ENCODE measurements around the gene MOB4.
"Not testable (repeated sequence)": the region's sequence is repeated elsewhere in the genome, so short reads cannot be mapped to it uniquely, and the experiment has no call there.

MOB4 gene

DNA sequence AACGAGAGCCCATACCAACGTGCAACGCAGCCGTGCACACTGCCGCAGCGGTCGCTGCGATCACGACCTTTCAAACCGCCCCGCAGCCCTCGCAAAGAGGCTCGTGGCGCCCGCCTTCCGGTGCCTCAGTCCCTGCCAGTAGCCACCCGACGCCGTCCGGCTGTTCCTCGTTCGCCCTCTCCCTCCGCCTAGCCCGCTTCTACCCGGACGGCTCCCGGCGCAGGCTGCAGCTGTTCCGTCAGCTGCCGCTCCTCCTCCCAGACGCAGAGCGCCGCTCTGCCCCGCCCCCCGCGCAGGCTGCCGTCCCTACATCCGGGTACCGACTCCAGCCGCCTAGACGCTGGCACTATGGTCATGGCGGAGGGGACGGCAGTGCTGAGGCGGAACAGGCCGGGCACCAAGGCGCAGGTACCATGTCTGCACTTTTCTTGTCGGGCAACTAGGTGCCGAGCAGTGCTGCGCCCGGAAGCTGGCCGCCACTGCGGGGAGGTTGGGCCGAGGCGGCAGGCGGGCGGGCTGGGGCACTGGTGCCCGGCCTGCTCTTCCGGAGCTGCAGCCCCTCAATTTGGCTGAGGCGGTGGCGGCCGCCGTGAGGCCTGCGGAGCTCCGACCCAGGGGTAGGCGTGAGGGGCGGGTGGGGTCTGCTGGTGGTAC, at the start of gene MOB4:
Gene MOB4, plus strand, starts transcription at position 328 of the 654 bp plus-strand sequence. Its CDS starts 21 bp downstream, at position 349.
- peak; percentile 86 to 94 for DNase-seq

DNA sequence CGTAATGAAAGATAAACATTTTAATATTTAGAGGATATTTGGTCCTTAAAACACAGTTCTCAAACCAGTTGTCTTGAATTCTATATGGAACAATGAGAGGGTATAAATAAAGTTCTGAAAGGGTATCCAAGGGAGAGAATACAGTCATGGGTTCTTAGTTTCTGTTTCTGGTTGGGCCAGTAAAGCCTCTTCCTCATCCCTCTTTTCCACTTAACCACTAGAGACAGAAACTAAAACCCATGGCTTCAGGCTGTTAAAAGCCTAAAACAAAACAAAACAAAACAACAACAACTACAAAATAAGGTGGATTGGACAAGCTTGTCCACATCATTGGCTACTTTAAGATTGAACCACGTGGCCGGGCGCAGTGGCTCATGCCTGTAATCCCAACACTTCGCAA, 43.7 kb upstream of the MOB4 start:
- DNase-seq: no peak

DNA sequence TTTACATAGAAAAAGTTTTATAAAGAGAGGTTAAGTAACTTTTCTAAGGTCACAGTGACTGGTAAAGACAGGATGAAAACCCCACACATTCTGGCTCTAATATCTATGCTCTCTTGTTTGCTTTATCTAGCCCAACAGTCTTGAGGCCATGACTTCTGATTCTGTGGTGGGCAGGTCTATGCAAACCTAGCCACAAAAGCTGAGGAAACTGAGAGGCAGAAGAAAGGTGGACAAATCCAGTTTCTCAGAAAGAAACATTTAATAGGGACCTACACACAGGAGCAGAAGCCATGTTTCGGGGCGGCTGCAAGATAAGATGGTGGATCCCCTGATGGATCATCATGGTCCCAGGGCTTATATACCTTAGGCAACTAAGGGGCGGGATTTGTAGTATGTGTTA, 38.1 kb upstream of the MOB4 start:
- no peak for DNase-seq

DNA sequence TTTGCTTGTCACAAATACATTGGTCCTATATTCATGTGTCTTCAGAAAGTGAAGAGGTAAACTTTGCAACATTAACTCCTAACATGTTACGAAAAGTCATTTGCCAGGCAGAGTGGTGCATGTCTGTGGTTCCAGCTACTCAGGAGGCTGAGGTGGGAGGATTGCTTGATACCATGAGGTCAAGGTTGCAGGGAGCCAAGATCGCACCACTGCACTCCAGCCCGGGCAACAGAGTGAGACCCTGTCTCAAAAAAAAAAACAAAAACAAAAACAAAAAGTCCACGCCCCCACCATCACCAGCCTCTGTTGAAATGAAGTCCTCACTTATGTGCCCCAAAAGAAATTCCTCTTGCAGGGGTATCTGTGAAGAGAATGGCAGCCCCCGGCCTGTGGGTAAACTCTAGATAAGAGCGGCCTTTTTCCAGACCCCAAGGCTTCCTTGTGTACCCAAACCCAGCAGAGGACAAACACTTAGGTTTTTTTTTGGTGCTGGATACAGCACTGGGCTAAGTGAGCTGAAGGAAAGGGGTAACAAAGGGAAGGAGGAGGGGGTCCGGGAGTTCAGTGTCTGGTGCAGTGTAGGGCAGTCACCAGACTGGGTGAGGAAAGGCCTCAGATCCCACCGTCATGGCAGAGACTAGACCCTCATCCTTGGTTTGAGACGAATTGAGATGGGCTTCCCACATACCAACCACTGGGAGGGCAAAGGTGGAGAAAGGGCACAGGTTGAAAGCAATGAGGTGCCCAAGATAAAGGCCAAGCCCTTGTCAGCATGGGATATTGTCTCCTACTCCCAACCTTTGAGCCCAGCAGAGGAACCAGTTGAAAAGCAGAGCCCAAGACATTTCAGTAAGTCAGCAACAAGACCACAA, 35.5 kb upstream of the MOB4 start:
- DNase-seq: no peak

DNA sequence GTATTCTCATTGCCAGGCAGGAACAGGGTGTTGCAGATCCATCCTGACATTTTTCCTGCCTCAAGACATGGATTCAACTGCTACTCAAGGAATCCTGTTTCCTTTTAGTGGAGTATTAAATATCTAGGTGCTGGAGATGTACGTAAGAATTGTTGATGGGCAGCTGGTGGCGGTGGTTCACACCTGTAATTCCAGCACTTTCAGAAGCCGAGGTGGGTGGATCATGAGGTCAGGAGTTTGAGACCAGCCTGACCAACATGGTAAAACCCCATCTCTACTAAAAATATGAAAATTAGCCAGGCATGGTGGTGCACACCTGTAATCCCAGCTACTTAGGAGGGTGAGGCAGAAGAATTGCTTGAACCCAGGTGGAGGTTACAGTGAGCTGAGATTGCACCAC, 31.6 kb upstream of the MOB4 start:
- not testable (repeated sequence) for DNase-seq

DNA sequence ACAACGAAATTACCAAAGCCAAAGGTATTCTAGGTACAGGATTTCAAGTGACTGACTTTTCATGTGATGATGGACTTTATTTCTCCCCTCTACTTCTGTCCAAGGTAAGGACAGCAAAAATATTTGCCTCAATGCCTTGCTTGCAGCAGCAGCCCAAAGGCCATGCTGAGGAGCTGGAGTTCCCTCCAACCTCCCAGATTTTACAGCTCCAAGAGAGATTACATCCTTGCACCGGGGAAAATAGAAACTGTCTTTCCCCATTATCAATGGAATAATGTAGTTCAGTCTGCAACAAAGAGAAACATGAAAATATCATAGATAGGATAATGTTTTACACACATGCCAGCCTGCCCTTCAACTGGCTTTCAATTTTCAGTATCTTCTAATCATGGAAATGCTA, 29.7 kb upstream of the MOB4 start:
- DNase-seq: no peak

DNA sequence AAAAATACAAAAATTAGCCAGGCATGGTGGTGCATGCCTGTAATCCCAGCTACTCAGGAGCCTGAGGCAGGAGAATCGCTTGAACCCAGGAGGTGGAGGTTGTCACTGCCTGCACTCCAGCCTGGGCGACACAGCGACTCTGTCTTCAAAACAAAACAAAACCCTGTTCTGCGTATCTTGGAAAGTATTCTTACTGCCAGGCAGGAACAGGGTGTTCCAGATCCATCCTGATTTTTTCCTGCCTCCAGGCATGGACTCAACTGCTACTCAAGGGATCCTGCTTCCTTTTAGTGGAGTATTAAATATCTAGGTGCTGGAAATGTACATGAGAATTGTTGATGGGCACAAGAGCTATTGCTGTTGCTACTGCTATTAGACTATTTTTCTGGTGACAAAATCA, 28.5 kb upstream of the MOB4 start:
- DNase-seq: no peak

DNA sequence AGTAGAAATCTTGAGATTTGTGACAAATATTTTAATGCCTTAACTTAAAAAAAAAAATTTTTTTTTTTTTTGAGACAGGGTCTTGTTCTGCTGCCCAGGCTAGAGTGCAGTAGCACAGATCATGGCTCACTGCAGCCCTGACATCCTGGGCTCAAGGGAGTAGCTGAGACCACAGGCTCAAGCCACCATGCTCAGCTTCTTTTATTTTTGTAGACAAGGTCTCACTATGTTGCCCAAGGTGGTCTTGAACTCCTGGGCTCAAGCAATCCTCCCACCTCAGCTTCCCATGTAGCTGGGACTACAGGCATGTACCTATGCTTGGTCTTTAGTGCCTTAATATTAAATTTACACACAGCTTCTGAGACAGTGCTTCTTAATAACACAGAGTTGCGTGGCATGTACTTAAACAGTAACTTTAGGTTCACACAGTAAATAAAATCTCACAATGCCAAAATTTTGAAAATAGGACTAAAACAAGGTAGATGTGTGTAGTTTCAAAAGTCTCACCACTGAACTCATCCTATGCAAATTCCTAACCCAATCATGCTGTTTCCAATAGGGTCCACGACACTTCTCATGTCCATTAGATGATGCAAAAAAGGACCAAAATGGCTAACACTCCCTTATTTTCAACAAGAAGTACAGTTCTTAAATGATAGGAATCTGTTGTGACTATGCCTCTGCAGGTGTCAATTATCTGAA, 20.3 kb upstream of the MOB4 start:
- no peak for DNase-seq

DNA sequence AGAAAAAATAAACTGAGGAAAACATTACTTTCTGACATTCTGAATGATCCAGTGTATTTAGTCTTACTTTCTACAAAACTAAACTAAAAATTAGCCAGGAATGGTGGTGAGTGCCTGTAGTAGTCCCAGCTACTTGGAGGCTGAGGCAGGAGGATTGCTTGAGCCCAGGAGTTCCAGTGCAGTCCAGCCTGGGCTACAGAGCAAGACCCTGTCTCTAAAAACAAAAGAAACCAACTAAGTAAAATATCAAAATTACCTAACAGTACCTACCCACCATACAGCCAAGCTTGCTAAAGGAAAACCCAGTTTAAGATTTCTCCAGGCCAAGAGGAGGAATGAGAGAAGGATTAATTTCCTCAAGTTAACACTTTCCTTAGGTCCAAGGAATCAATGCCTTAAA, 19.2 kb upstream of the MOB4 start:
- DNase-seq: no peak

DNA sequence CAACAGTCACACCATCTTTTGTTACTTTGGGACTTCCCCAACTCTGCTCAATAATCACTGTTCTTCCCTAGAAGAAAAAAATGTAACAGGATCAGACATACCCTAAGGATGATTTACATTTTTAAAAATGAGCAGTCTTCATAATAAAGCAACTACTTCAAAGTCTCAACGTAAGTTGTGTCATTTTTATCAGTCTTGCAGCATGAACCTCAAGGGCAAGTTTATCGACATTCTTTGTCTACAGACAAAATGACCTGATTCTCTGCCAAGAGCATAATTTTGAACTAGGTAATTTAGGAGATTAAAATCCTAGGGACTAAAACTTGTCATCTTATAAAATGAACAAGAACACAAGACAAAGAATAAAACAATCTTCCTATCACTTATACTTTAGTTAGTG, 18.5 kb upstream of the MOB4 start:
- no peak for DNase-seq

DNA sequence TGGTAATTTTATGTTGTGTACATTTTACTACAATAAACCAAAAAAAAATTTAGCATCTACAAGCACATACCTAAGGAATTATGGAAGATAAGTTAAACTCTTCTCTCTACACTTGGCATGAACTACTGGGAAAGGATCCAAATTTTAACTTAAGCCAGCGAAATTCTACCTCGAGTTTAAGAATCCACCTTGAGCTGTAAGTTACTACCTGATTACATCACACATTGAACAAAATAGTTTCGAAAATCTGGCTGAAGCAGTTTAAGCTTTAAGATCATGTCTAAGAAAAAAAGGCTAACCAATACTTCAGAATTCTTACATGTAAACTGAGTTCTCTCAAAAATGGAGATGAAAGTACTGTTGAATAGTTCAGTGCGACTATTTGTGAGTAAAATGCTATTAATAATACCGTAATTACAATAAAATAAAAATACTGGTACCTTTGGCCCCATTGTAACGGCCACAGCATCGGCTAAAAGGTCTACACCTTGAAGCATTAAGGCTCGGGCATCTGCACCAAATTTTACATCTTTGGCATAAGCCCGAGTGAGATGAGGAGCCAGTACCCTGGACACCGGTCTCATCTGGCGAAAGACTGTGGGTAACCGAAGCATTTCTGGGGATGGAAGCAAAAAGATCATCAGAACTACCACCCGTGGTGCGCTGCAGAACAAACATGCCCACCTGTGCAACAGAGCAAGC, 17.5 kb upstream of the MOB4 start:
- no peak for DNase-seq

DNA sequence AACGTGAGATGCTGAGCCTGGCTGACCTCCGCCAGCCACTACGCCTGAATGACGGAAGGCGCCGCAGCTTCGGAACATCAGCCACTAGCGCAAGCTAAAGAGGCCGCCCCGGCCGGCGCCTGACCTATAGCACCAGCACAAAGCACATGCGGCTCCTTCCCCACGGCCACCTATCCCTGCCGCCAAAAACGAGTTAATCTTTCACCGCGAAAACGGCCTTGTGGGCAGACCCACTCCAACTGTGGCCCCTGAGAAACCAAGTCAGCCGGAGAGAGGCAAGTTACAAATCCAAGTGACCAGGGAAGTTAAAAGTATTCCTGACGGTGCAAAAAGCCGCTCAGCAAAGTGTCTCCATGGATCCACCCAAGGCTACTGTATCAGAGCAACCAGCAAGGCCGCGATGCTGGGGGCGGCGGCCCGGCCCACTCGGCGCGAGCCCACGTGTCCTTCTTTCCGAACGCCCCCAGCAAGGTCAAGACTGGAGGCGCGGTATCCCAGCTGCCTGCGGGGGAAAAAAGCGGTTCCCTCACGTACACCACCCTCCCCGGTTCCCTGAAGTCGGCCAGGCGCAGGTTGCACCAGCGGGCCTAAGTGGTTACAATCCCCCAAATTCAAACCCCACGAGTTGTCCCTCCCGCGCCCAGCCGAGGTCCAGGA, 16.8 kb upstream of the MOB4 start:
- DNase-seq: peak in 1 of 2 experiments; percentile 52

DNA sequence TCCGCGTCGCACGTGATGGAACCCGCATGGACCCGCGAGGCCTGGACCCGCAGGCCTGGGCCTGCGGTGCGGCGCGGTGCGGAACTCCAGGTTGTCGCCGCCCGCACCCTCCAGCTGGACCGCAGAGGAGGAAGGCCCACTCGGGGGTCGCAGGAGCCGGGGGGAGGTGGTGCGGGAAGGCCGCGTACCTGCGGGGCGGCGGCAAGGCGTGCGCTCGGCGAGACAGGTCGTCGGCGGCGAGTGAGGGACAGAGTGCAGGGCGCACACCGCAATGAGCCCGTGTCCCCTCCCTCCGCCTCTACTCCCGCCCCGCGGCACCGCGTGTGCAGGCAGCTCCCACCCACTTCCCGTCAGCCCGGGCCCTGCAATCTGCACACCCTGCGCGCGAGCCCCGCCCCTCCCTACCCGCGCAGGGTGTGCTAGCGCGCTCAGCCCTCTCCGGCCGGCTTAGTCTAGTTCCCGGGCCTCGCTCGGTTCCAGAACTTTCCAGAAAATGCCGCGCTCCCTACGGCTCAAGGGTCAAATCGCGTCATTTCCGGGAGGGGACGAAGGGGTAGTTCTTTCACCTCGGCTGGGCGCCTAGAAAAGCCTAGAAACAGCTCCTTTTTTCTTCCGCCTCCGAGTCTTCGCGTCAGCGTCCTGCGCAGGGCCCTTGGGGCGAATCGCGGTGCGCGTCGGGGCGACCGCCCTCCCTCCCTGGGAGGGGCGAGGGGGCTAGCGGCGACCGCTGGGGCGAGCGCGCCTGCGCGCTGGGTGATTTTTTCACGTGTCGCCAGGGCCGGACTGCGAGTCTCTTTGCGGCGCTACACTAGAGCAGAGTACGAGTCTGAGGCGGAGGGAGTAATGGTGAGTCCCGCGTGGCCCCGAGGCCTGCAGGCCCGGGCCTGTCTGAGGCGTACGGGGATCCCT, 16.0 kb upstream of the MOB4 start, which contains the start of the genes HSPD1 and HSPE1:
Gene HSPD1, minus strand, starts transcription at position 247 of the 909 bp plus-strand sequence. CDS start 992 bp downstream, outside the sequence.
Gene HSPE1, plus strand, starts transcription at position 786 of the 909 bp plus-strand sequence. Its CDS starts 58 bp downstream, at position 844.
- peak; percentile 99 for DNase-seq

DNA sequence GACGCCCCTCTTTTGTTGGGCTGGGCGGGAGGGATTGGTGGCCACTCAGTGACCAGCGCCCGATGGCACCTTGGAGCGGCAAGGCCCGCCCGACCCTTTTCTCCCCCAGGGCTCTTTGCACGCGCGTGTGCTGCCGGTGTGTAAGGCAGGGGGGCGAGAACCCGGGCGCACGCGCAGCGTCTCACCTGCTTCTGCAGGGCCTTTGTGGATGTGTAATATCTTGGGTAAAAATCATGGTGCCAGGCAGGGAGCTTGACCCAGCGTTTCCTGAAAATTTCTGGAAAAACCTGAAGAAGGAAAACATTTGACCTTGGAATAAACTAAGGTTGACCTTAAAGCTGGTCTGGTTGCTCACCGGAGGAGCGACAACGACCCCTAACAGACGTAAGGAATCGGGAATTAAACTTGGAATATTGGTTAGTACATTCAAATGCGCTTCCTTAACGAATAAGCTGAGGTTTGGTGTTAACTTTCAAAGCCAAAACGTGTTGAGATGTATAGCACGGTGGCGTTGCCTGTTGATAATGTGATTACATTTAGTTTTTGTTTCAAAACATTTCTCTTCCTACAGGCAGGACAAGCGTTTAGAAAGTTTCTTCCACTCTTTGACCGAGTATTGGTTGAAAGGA, 15.2 kb upstream of the MOB4 start:
- no peak for DNase-seq

DNA sequence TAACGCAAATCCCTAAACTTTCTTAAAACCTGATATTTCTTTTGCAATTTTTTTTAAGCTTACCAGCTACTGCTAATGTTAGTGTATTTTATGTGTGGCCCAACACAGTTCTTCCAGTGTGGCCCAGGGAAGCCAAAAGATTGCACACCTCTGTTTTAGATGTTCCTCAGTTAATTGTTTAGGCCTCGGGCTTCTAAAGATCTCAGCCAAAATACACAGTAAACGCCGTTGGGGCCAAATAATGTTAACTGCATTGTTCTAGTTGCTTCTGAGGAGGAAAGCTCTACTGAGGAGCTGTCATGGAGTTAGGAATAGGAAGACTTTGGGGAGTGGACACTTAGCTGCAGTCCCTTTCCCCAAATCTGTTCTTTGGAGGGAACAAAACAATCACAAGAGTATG, 13.7 kb upstream of the MOB4 start:
- no peak for DNase-seq

DNA sequence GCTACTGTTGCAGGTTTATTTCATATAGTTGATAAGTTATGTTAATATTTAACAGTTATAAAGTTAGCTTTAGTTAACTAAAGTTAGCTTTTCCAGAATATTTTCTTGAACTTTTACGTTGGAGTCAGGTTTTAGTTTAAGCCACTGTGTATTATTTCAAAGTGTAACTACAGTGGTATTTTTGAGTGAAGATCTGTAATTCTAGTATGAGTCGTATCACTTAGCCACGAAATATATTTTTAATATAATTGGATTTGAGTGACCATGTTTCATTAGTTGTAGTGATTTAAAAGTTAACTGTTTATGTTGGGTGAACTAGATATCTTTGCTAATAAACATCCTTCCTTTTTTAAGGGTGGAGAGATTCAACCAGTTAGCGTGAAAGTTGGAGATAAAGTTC, 13.2 kb upstream of the MOB4 start:
- no peak for DNase-seq

DNA sequence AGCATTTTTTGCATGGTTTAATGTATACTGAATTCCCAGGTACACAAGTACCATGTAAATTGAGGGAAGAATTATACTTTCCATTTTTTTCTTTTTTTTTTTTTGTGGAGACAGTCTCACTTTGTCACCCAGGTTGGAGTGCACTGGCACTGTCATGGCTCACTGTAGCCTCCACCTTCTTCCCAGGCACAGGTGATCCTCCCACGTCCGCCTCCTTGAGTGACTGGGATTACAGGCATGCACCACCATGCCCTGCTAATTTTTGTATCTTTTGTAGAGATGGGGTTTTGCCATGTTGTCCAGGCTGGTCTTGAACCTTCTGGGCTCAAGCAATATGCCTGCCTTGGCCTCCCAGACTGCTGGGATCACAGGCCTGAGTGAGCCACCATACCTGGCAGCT, 11.9 kb upstream of the MOB4 start:
- no peak for DNase-seq

DNA sequence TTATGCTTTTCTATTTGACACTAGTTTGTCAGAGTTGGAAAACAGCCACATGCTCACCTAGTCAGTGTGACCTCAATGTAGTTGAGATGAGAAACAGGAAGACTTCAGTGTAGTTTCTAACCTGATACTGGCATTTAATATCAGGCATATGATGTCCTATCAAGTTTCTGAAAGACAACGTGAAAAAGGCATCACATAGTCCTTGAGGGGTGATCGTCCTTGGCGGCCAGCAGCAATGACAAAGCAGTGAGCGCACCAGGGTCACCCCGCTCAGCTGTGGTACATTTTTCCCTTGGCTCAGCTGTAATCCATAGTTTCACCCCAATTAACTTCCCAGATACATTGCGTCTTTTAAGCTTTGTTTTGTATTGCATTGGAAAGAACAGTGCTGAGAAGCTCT, 11.4 kb upstream of the MOB4 start:
- no peak for DNase-seq

DNA sequence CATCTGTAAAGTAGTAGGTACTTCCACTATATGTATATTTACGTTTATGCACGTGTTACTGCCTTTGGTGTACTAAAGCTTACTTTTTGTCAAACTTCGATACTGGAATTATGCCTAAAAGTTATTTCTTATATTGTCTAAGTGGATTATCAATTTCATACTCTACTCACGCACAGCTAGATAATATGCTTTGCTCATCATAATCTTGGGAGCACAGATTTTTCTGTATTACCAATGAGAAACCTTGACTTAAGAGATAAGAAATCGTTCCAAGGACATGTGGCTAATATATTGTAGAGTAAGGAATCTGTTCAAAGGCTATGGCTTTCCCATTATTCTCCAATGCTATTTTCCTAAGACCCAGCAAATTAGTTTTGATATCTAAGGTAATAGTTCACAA, 9.2 kb upstream of the MOB4 start:
- no peak for DNase-seq

DNA sequence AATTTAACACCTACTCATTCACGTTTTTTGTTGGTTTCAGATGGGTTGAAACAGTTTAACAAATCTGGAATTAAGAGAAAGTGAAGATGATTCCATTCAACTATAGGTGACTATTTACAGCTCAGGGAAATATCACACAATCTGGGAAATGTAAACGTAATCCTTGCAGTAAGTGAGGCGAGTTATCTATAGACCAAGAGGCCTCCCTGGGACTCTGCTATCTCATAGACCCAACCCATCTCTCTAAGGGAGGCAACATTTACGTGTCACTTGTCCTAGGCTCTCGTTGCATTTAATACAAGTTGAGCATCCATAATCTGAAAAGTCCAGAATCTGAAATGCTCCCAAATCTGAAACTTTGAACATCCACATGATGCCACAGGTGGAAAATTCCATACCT, 2.0 kb upstream of the MOB4 start:
- no peak for DNase-seq

DNA sequence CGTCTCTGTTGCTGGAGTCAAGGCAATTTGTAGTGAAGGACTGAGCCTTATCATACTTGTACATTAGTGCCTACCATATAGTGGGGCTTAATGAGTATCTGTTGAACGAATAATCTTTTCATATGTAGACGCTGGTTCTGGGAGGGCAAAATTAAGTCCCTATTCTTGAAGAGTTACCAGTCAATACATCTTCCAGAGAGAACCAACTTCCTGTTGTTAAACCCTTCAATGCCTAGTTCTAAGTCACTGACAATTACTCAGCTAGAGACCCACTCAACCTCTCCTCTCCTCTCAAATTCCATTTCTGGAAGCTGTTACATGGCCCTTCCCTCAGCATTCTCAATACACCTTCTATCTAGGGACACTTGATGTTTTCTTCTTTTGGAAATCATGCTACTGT, 1.1 kb upstream of the MOB4 start:
- no peak for DNase-seq

Measured in NCI-H446 (cell line).